ENCODE results near the gene TRERF1.

TRERF1 gene

GRCh38 chr6:42280966-42281533 lies 170.7 kb downstream of the TRERF1 start:
- DNase-seq (ENCODE audit: low read depth), result no peak
- in situ Hi-C loops (cut with HindIII; ENCODE audit: low sequenced_read_pairs), result no loop called here
- no peak for TF ChIP-seq CTCF (IDR thresholded peaks at IDR 0.05; ENCODE audit: low read depth, low read length, missing control alignments)
- no peak overlapping the region for H3K4me3 ChIP-seq (ENCODE audit: low read depth, low read length)

- in situ Hi-C loops (cut with HindIII; ENCODE audit: low sequenced_read_pairs), result no loop called here
- no peak for TF ChIP-seq CTCF (IDR thresholded peaks at IDR 0.05; ENCODE audit: low read depth, low read length, missing control alignments)
- no peak overlapping the region for H3K4me3 ChIP-seq (ENCODE audit: low read depth, low read length)
- no peak for DNase-seq (ENCODE audit: low read depth)
Measured at GRCh38 chr6:42279966-42280629, 171.6 kb downstream of the TRERF1 start.

- no peak overlapping the region for H3K4me3 ChIP-seq (ENCODE audit: low read depth, low read length)
- no peak for TF ChIP-seq CTCF (IDR thresholded peaks at IDR 0.05; ENCODE audit: low read depth, low read length, missing control alignments)
- in situ Hi-C loops (cut with HindIII; ENCODE audit: low sequenced_read_pairs), result no loop called here
- no peak for DNase-seq (ENCODE audit: low read depth)
Measured at GRCh38 chr6:42279144-42279781, 172.5 kb downstream of the TRERF1 start.

GRCh38 chr6:42278131-42278853 lies 173.4 kb downstream of the TRERF1 start:
- TF ChIP-seq CTCF (IDR thresholded peaks at IDR 0.05; ENCODE audit: low read depth, low read length, missing control alignments), result no peak
- in situ Hi-C loops (cut with HindIII; ENCODE audit: low sequenced_read_pairs), result no loop called here
- H3K4me3 ChIP-seq (ENCODE audit: low read depth, low read length), result no peak overlapping the region
- no peak for DNase-seq (ENCODE audit: low read depth)

GRCh38 chr6:42276034-42276890 lies 175.5 kb downstream of the TRERF1 start:
- no peak for TF ChIP-seq CTCF (IDR thresholded peaks at IDR 0.05; ENCODE audit: low read depth, low read length, missing control alignments)
- in situ Hi-C loops (cut with HindIII; ENCODE audit: low sequenced_read_pairs), result no loop called here
- H3K4me3 ChIP-seq (ENCODE audit: low read depth, low read length), result no peak overlapping the region
- no peak for DNase-seq (ENCODE audit: low read depth)
